ENCODE results near the gene TANC2. TPM values are rescaled to one million over a fixed set of nuclear protein-coding genes. Genes with fewer than 3 reads are reported as not detected.
A peak's percentile ranks its signal among the peaks of the same experiment; 100 is the strongest.

Gene TANC2
- total and polyA plus RNA-seq, 2 donors (not counting 3 experiments of a cell fraction or from before 2014, with no cell fraction given): 7.9 to 30.8 TPM

GRCh38 chr17:63015824-63016223 lies 49.8 kb downstream of the TANC2 start:
- H3K27me3 ChIP-seq (ENCODE audit: control insufficient read depth in 2 of 2, insufficient read depth in 2 of 2, low read length in 2 of 2): no peaks in the 10 kb centered on the region
- dilution Hi-C loops (cut with MboI; ENCODE audit: extremely low pct_ligation_motif_present, low sequenced_read_pairs): no loop called here
- no peaks in the 10 kb centered on the region for H4K20me1 ChIP-seq (replicated peaks; ENCODE audit: control insufficient read depth, extremely low read depth, insufficient read depth, low read length)
- H3K36me3 ChIP-seq (ENCODE audit: control insufficient read depth in 2 of 2, extremely low read depth in 1 of 2, insufficient read depth in 2 of 2, low read length in 2 of 2): no peaks in the 10 kb centered on the region
- no peak overlapping the region for H3K4me3 ChIP-seq (replicated peaks in 1 of 3; ENCODE audit: insufficient read depth in 1 of 3, low read depth in 1 of 3, low read length in 3 of 3)
- H3K9me3 ChIP-seq (replicated peaks; ENCODE audit: control insufficient read depth, insufficient read depth, low read length): no peaks in the 10 kb centered on the region
- CTCF ChIA-PET: no interaction called here
- H3K4me1 ChIP-seq (ENCODE audit: control insufficient read depth, extremely low read depth, insufficient read depth, low read length): no peaks in the 10 kb centered on the region
- no TSS peak for BruUV-seq (replicated peaks)
- intact Hi-C loops (cut with micrococcal nuclease): no loop called here
- POLR2A ChIA-PET: no interaction called here
- no peaks in the 10 kb centered on the region for H3K79me2 ChIP-seq (ENCODE audit: control insufficient read depth, insufficient read depth, low read length)
- H3K9ac ChIP-seq (replicated peaks; ENCODE audit: extremely low read depth, insufficient read depth, low read length): no peak overlapping the region
- FAIRE-seq (no peak), DNase-seq (ENCODE audit: low read depth, low spot score) (peak; percentile 31)
- no peak overlapping the region for H3K27ac ChIP-seq (ENCODE audit: insufficient read depth, low read depth, low read length)
- TF ChIP-seq GATA2 (IDR thresholded peaks at IDR 0.05; ENCODE audit: insufficient read depth, insufficient read length, low read depth, low read length): peak; percentile 62
- no peak for TF ChIP-seq POLR2AphosphoS5 (IDR thresholded peaks at IDR 0.05; ENCODE audit: insufficient read depth, low read depth, low read length)
- H3K9me1 ChIP-seq (replicated peaks; ENCODE audit: control insufficient read depth, extremely low read depth, insufficient read depth, low read length): no peaks in the 10 kb centered on the region
- no peak overlapping the region for H2AFZ ChIP-seq (ENCODE audit: low read depth, low read length)
- H3K4me2 ChIP-seq (ENCODE audit: insufficient read depth, low read length): no peak overlapping the region

MicroRNAs encoded within 50 kb of the gene (microRNA counts, 767-probe panel; counts per million panel counts)
- 723 counts per million, percentile 96 among the panel's probes with 10 or more counts for microRNA hsa-miR-633

Small RNAs within 50 kb of the gene (microRNA-seq; reads per million reads assigned to microRNA genes)
- gene MIR633 (ENCODE audit: borderline number of aligned reads, borderline replicate concordance): not detected

Small RNAs within 50 kb of the gene (small RNA-seq; reads per million reads assigned to genes)
- gene MIR633 (ENCODE audit: insufficient read depth, insufficient read length, low read depth, low replicate concordance): not detected

Other genes with a start within 250 kb of the TANC2 start
- gene MARCHF10, start 157.9 kb upstream of the TANC2 start, total RNA-seq: not detected in 2 replicates
- 0.11 and 0.14 TPM in 2 replicates for gene MARCHF10, start 157.9 kb upstream of the TANC2 start, polyA plus RNA-seq